GM23338 (cell line): ENCODE data around the gene EXOC6B. TPM values are rescaled to one million over a fixed set of nuclear protein-coding genes. Genes with fewer than 3 reads are reported as not detected.

ENCODE experiments used
- ATAC-seq: fragments of 200-7000 bp; cut with Tn5 transposase; 3 replicates; pipeline ENCODE4 v1.9.1; 2020
- DNase-seq: peaks from one replicate; pipeline ENCODE4 v3.0.0-alpha.2; 2015; ENCODE audit warnings: low spot score
- H2AFZ ChIP-seq: fragments of 200-600 bp; sonication (generic); 2 replicates; pipeline ENCODE4 v1.8.0; 2016; ENCODE audit warnings: antibody characterized with exemption, mild to moderate bottlenecking, moderate library complexity
- H3F3A ChIP-seq: fragments of 200-600 bp; sonication (generic); replicated peaks from 2 replicates; pipeline ENCODE4 v1.8.0; 2017; ENCODE audit warnings: antibody characterized with exemption, mixed run types, low read depth
- H3K27ac ChIP-seq: fragments of 200-600 bp; sonication (generic); 2 replicates; pipeline ENCODE4 v1.6.1; 2016; ENCODE audit warnings: low read depth
- H3K27me3 ChIP-seq: fragments of 200-600 bp; sonication (generic); 2 replicates; pipeline ENCODE4 v1.8.0; 2016; ENCODE audit warnings: mild to moderate bottlenecking, mixed run types, moderate library complexity; ENCODE audit not compliant: insufficient read depth
- H3K36me3 ChIP-seq: fragments of 200-600 bp; sonication (generic); 2 replicates; pipeline ENCODE4 v1.8.0; 2016; ENCODE audit warnings: mild to moderate bottlenecking; ENCODE audit not compliant: insufficient read depth
- H3K4me1 ChIP-seq: fragments of 200-600 bp; sonication (generic); 2 replicates; pipeline ENCODE4 v1.8.0; 2016; ENCODE audit warnings: mild to moderate bottlenecking, moderate library complexity; ENCODE audit not compliant: insufficient read depth
- H3K4me2 ChIP-seq: fragments of 200-600 bp; sonication (generic); 2 replicates; pipeline ENCODE4 v1.7.1; 2017; ENCODE audit warnings: mixed run types
- H3K4me3 ChIP-seq: fragments of 200-600 bp; sonication (generic); 2 replicates; pipeline ENCODE4 v1.6.1; 2016; ENCODE audit warnings: mixed run types
- H3K79me2 ChIP-seq: fragments of 200-600 bp; sonication (generic); replicated peaks from 2 replicates; pipeline ENCODE4 v1.8.0; 2017; ENCODE audit warnings: mild to moderate bottlenecking; ENCODE audit not compliant: insufficient read depth
- H3K9me2 ChIP-seq: fragments of 200-600 bp; sonication (generic); 2 replicates; pipeline ENCODE4 v1.8.0; 2017; ENCODE audit not compliant: insufficient read depth
- H4K20me1 ChIP-seq: fragments of 200-600 bp; sonication (generic); replicated peaks from 2 replicates; pipeline ENCODE4 v1.8.0; 2017; ENCODE audit warnings: mild to moderate bottlenecking; ENCODE audit not compliant: insufficient read depth
- H3K27ac Mint-ChIP-seq: 2 replicates; pipeline ENCODE4 v1.8.0; 2020; ENCODE audit warnings: inconsistent platforms, mild to moderate bottlenecking, moderate library complexity, mixed read lengths
- H3K27me3 Mint-ChIP-seq: 3 replicates; pipeline ENCODE4 v1.8.0; 2022; ENCODE audit warnings: low read depth, mild to moderate bottlenecking, moderate library complexity, mixed read lengths, inconsistent platforms; ENCODE audit not compliant: insufficient read depth, poor library complexity
- H3K36me3 Mint-ChIP-seq: 3 replicates; pipeline ENCODE4 v1.8.0; 2021; ENCODE audit warnings: low read depth, mild to moderate bottlenecking, inconsistent platforms, moderate library complexity, mixed read lengths
- H3K4me1 Mint-ChIP-seq: 3 replicates; pipeline ENCODE4 v1.8.0; 2020; ENCODE audit warnings: mild to moderate bottlenecking, inconsistent platforms, mixed read lengths
- H3K4me3 Mint-ChIP-seq: 3 replicates; pipeline ENCODE4 v1.8.0; 2021; ENCODE audit warnings: moderate library complexity, mild to moderate bottlenecking, inconsistent platforms, mixed read lengths
- H3K9me3 Mint-ChIP-seq: 3 replicates; pipeline ENCODE4 v1.8.0; 2020; ENCODE audit warnings: moderate library complexity, mild to moderate bottlenecking, inconsistent platforms, mixed read lengths
- CTCF ChIP-seq, 2 experiments: fragments of 200-600 bp in 1 of 2; sonication (generic) in 1 of 2; conservative IDR thresholded peaks; 2 replicates each; pipeline versions ENCODE4 v1.5.1 to v1.6.1; 2016 to 2017; ENCODE audit warnings: antibody characterized with exemption in 2 of 2, low read depth in 2 of 2, mild to moderate bottlenecking in 2 of 2, moderate library complexity in 1 of 2
- EZH2 ChIP-seq: fragments of 200-600 bp; sonication (generic); IDR thresholded peaks from one replicate; pipeline ENCODE4 v1.8.0; 2017; ENCODE audit warnings: antibody characterized with exemption, mild to moderate bottlenecking, low read depth; ENCODE audit not compliant: unreplicated experiment
- EZH2phosphoT487 ChIP-seq: fragments of 200-600 bp; sonication (generic); IDR thresholded peaks from one replicate; pipeline ENCODE4 v1.8.1; 2018; ENCODE audit warnings: antibody characterized with exemption; ENCODE audit not compliant: unreplicated experiment
- NANOG ChIP-seq: IDR thresholded peaks from 2 replicates; pipeline ENCODE4 v1.6.1; 2016; ENCODE audit warnings: antibody characterized with exemption, borderline replicate concordance
- STAT1 ChIP-seq: IDR thresholded peaks from one replicate; pipeline ENCODE4 v1.6.1; 2016; ENCODE audit warnings: antibody characterized with exemption; ENCODE audit not compliant: unreplicated experiment
- ZNF331 ChIP-seq: fragments of 250-450 bp; sonication (Bioruptor Pico); IDR thresholded peaks from 2 replicates; pipeline ENCODE4 v1.5.0; 2020; ENCODE audit warnings: low read depth, mild to moderate bottlenecking, moderate library complexity
- polyA plus RNA-seq: library from polyadenylated mRNA; unstranded; fragments of >200 nt; fragmentation: Nextera tagmentation; extraction: Ambion mirVana; gene quantifications from 2 replicates; pipeline ENCODE4 v1.2.1, GENCODE V29; 2016
- total RNA-seq: library from RNA; depleted of rRNA; stranded (reverse); fragments of >200 nt; shearing (Covaris generic); gene quantifications from 2 replicates; pipeline ENCODE4 v1.2.3, GENCODE V29; 2014

EXOC6B gene
- total and polyA plus RNA-seq, 2 experiments from 2014 or later, result 7.2 to 45.9 TPM

GRCh38 chr2:72147303-72147971 is 678.4 kb downstream of the EXOC6B start, which contains the start of gene CYP26B1 (continued):
- no peak for TF ChIP-seq STAT1
- TF ChIP-seq EZH2, result no peak
- no peak for TF ChIP-seq NANOG
- no peak for TF ChIP-seq CTCF (conservative IDR thresholded peaks at IDR 0.05; ENCODE audit: low read depth in 2 of 2)
- TF ChIP-seq ZNF331 (CRISPR knock-in tag), result no peak

- Mint-ChIP-seq H3K4me1 (peaks cover 44% of the 10 kb centered on the region), H3K27me3 (peaks cover 88% of the 10 kb centered on the region), H3K27ac (no peak overlapping the region), H3K4me3 (peak overlapping the region; percentile 76), H3K9me3 (peaks cover 3% of the 10 kb centered on the region; the same call in 2 of the 3 replicates), H3K36me3 (no peaks in the 10 kb centered on the region; the same call in 2 of the 3 replicates)
- peaks cover 96% of the 10 kb centered on the region for H3K27me3 ChIP-seq
- TF ChIP-seq EZH2phosphoT487 (peak; percentile 75), EZH2 (peak; percentile 89), CTCF (conservative IDR thresholded peaks at IDR 0.05; ENCODE audit: low read depth in 2 of 2) (no peak)
- no peaks in the 10 kb centered on the region for H3K79me2 ChIP-seq
- ATAC-seq (no peak), DNase-seq (peak; percentile 68)
- 0 out of 2 replicates have a peak, but pooled peaks cover 3% of the 10 kb centered on the region for H3F3A ChIP-seq
- no peak overlapping the region for H3K27ac ChIP-seq
- peak overlapping the region; percentile 77 for H3K4me3 ChIP-seq
- peak overlapping the region; percentile 95 for H3K4me2 ChIP-seq
- H3K9me2 ChIP-seq, result no peaks in the 10 kb centered on the region
- H2AFZ ChIP-seq, result peak overlapping the region; percentile 92
- H4K20me1 ChIP-seq, result no peaks in the 10 kb centered on the region; the same call in 1 of the 2 replicates
- H3K4me1 ChIP-seq, result peaks cover 30% of the 10 kb centered on the region
- H3K36me3 ChIP-seq, result no peaks in the 10 kb centered on the region
Observed at GRCh38 chr2:72146347-72147302, 679.2 kb downstream of the EXOC6B start.
